HCT116 (cell line): ENCODE measurements around the gene DPF3. TPM values are rescaled to one million over a fixed set of nuclear protein-coding genes. Genes with fewer than 3 reads are reported as not detected.

Experiments
- ATAC-seq: fragments of 200-7000 bp; cut with Tn5 transposase; 2 replicates; pipeline ENCODE4 v1.9.1; 2020; ENCODE audit warnings: mild to moderate bottlenecking, moderate library complexity
- BruUV-seq: library from RNA; stranded (reverse); fragments of 400-500 nt; replicated peaks from 2 replicates; lab custom pipeline; 2021; lab: Mats Ljungman, UMichigan
- CTCF ChIA-PET: fragments of 300-600 bp; sonication (Branson Sonifier 250); formaldehyde crosslinking; loops from one replicate; lab custom pipeline; 2021; ENCODE audit warnings: antibody characterized with exemption; lab: Charles Lee
- POLR2A ChIA-PET: fragments of 300-600, 350-600 bp; sonication (Branson Sonifier 250); formaldehyde crosslinking; loops from one replicate; lab custom pipeline; 2021; ENCODE audit warnings: antibody characterized with exemption; lab: Charles Lee
- RAD21 ChIA-PET, 2 experiments: fragments of 300-600 bp; sonication (Branson Sonifier 250); formaldehyde crosslinking; loops; one replicate each; lab custom pipeline; 2023; ENCODE audit warnings: low total read pairs in 2 of 2; ENCODE audit not compliant: uncharacterized antibody in 2 of 2, unreplicated experiment in 2 of 2, low non-redundant PET in 1 of 2; lab: Charles Lee
- DNase-seq: peaks from one replicate; pipeline ENCODE4 v3.0.0-alpha.2; 2010; ENCODE audit warnings: low read depth, low spot score
- H2AFZ ChIP-seq: fragments of 200-600 bp; shearing (Covaris generic), sonication (generic); 2 replicates; pipeline ENCODE4 v1.6.1; 2017; ENCODE audit warnings: low read depth, mixed run types, mixed read lengths, antibody characterized with exemption, low read length; ENCODE audit not compliant: poor library complexity, severe bottlenecking
- H3K27ac ChIP-seq: 2 replicates; pipeline ENCODE4 v1.5.1; 2012; ENCODE audit warnings: low read depth, low read length
- H3K27me3 ChIP-seq: fragments of 200-600 bp; sonication (generic); 2 replicates; pipeline ENCODE4 v1.6.1; 2016; ENCODE audit warnings: mixed run types, low read length, mixed read lengths; ENCODE audit not compliant: insufficient read depth
- H3K36me3 ChIP-seq, 2 experiments: fragments of 200-500 bp in 1 of 2; fragments of 200-600 bp in 1 of 2; sonication (Bioruptor generic) in 1 of 2; sonication (generic) in 1 of 2; 2 replicates each; pipeline versions ENCODE4 v1.5.1 to v1.6.1; 2014 to 2016; ENCODE audit warnings: low read length in 2 of 2, inconsistent platforms in 1 of 2, mixed read lengths in 1 of 2, mixed run types in 1 of 2; ENCODE audit not compliant: insufficient read depth in 2 of 2, control insufficient read depth in 1 of 2
- H3K4me1 ChIP-seq, 2 experiments: fragments of 200-600 bp in 1 of 2; sonication (generic) in 1 of 2; 2 replicates each; pipeline versions ENCODE4 v1.5.1 to v1.6.1; 2012 to 2017; ENCODE audit warnings: low read length in 2 of 2, inconsistent platforms in 1 of 2, mild to moderate bottlenecking in 1 of 2, mixed read lengths in 1 of 2, mixed run types in 1 of 2, moderate library complexity in 1 of 2; ENCODE audit not compliant: insufficient read depth in 2 of 2, control insufficient read depth in 1 of 2
- H3K4me2 ChIP-seq: fragments of 200-600 bp; sonication (generic); 2 replicates; pipeline ENCODE4 v1.6.1; 2017; ENCODE audit warnings: mixed run types, low read length, mixed read lengths
- H3K4me3 ChIP-seq, 2 experiments: fragments of 200-600 bp in 1 of 2; sonication (generic) in 1 of 2; replicated peaks in 1 of 2; 2 replicates each; pipeline ENCODE4 v1.5.1; 2011 to 2016; ENCODE audit warnings: low read length in 2 of 2, control low read depth in 1 of 2, low read depth in 1 of 2, mild to moderate bottlenecking in 1 of 2, mixed read lengths in 1 of 2, mixed run types in 1 of 2
- H3K79me2 ChIP-seq: fragments of 200-600 bp; sonication (generic); 2 replicates; pipeline ENCODE4 v1.6.1; 2017; ENCODE audit warnings: mild to moderate bottlenecking, mixed run types, low read length, moderate library complexity, mixed read lengths; ENCODE audit not compliant: insufficient read depth
- H3K9ac ChIP-seq: fragments of 200-600 bp; sonication (generic); 2 replicates; pipeline ENCODE4 v1.6.1; 2016; ENCODE audit warnings: low read length, mixed read lengths
- H3K9me2 ChIP-seq: fragments of 200-600 bp; sonication (generic), shearing (Covaris generic); 2 replicates; pipeline ENCODE4 v1.6.1; 2017; ENCODE audit warnings: mixed run types, mild to moderate bottlenecking, moderate library complexity; ENCODE audit not compliant: insufficient read depth
- H3K9me3 ChIP-seq, 2 experiments: fragments of 200-500 bp in 1 of 2; fragments of 200-600 bp in 1 of 2; sonication (Bioruptor generic) in 1 of 2; sonication (generic) in 1 of 2; 2 replicates each; pipeline ENCODE4 v1.6.1; 2014 to 2017; ENCODE audit warnings: low read length in 2 of 2, mixed read lengths in 2 of 2, inconsistent platforms in 1 of 2, low read depth in 1 of 2, mild to moderate bottlenecking in 1 of 2, mixed run types in 1 of 2, moderate library complexity in 1 of 2; ENCODE audit not compliant: control insufficient read depth in 1 of 2, insufficient read depth in 1 of 2
- H4K20me1 ChIP-seq: fragments of 200-600 bp; sonication (generic), shearing (Covaris generic); 2 replicates; pipeline ENCODE4 v1.6.1; 2017; ENCODE audit warnings: mixed run types, mild to moderate bottlenecking, moderate library complexity; ENCODE audit not compliant: insufficient read depth
- ATF3 ChIP-seq: IDR thresholded peaks from 2 replicates; pipeline ENCODE4 v1.6.1; 2012
- CBX3 ChIP-seq: IDR thresholded peaks from 2 replicates; pipeline ENCODE4 v1.6.1; 2012; ENCODE audit warnings: low read depth
- CEBPB ChIP-seq: IDR thresholded peaks from 2 replicates; pipeline ENCODE4 v1.6.1; 2012; ENCODE audit warnings: low read depth
- CTCF ChIP-seq, 3 experiments: fragments of 200-600 bp in 1 of 3; sonication (generic) in 1 of 3; IDR thresholded peaks in 2 of 3; conservative IDR thresholded peaks in 1 of 3; 2 replicates each; pipeline ENCODE4 v1.5.1; 2012 to 2017; ENCODE audit warnings: low read depth in 2 of 3, low read length in 2 of 3, antibody characterized with exemption in 1 of 3, borderline replicate concordance in 1 of 3, control low read depth in 1 of 3, mild to moderate bottlenecking in 1 of 3, mixed read lengths in 1 of 3, mixed run types in 1 of 3, moderate library complexity in 1 of 3; ENCODE audit not compliant: insufficient read depth in 1 of 3
- EGR1 ChIP-seq: IDR thresholded peaks from 2 replicates; pipeline ENCODE4 v1.6.1; 2012; ENCODE audit warnings: low read depth
- EZH2phosphoT487 ChIP-seq: fragments of 200-600 bp; IDR thresholded peaks from 2 replicates; pipeline ENCODE4 v1.6.1; 2018; ENCODE audit warnings: antibody characterized with exemption, borderline replicate concordance
- POLR2A ChIP-seq: IDR thresholded peaks from 2 replicates; pipeline ENCODE4 v1.7.0; 2011; ENCODE audit warnings: borderline replicate concordance; ENCODE audit not compliant: insufficient read depth, insufficient read length; ENCODE audit errors: extremely low read depth
- POLR2AphosphoS5 ChIP-seq: IDR thresholded peaks from 2 replicates; pipeline ENCODE4 v1.6.1; 2011; ENCODE audit warnings: mild to moderate bottlenecking, low read depth, low read length, moderate library complexity
- REST ChIP-seq: IDR thresholded peaks from 2 replicates; pipeline ENCODE4 v1.6.1; 2012; ENCODE audit warnings: low read depth
- SIN3A ChIP-seq: IDR thresholded peaks from 2 replicates; pipeline ENCODE4 v1.6.1; 2012; ENCODE audit warnings: low read depth
- SP1 ChIP-seq: IDR thresholded peaks from 2 replicates; pipeline ENCODE4 v1.6.1; 2012; ENCODE audit warnings: low read depth
- TCF7L2 ChIP-seq: IDR thresholded peaks from 2 replicates; pipeline ENCODE4 v1.7.0; 2011; ENCODE audit warnings: borderline replicate concordance, inconsistent platforms; ENCODE audit not compliant: insufficient read depth, insufficient read length; ENCODE audit errors: extremely low read depth
- ZNF274 ChIP-seq: fragments of 200-500 bp; sonication (Bioruptor generic); IDR thresholded peaks from 2 replicates; pipeline ENCODE4 v1.6.1; 2014; ENCODE audit warnings: mild to moderate bottlenecking, low read depth, low read length, inconsistent platforms
- intact Hi-C: fragments of 100-400 bp; cut with micrococcal nuclease; formaldehyde crosslinking; loops from 2 replicates; pipeline ENCODE4 v1.10.0; 2022
- total RNA-seq: library from RNA; stranded (reverse); gene quantifications from one replicate; pipeline ENCODE4 v1.2.1, GENCODE V29; 2021; ENCODE audit not compliant: unreplicated experiment

Gene DPF3
- total RNA-seq, 1 experiment from 2014 or later: 0.27 TPM

GRCh38 chr14:72790887-72791566, 102.9 kb downstream of the DPF3 start:
- no peaks in the 10 kb centered on the region for H3K4me1 ChIP-seq
- ATAC-seq (no peak), DNase-seq (no peak)
- no peak for TF ChIP-seq EZH2phosphoT487
- TF ChIP-seq CEBPB: no peak
- no peak for TF ChIP-seq EGR1
- no peak for TF ChIP-seq SIN3A
- TF ChIP-seq POLR2AphosphoS5: no peak
- no peak overlapping the region for H3K27ac ChIP-seq
- H2AFZ ChIP-seq: no peak overlapping the region
- POLR2A ChIA-PET: no interaction called here
- H4K20me1 ChIP-seq: no peaks in the 10 kb centered on the region
- RAD21 ChIA-PET: no interaction called here
- no peak overlapping the region for H3K4me3 ChIP-seq
- peaks cover 8% of the 10 kb centered on the region; the same call in 1 of the 2 replicates for H3K27me3 ChIP-seq
- no peak overlapping the region for H3K9ac ChIP-seq
- no peaks in the 10 kb centered on the region for H3K36me3 ChIP-seq
- H3K4me2 ChIP-seq: no peak overlapping the region
- H3K79me2 ChIP-seq: no peaks in the 10 kb centered on the region
- no peaks in the 10 kb centered on the region for H3K9me2 ChIP-seq
- intact Hi-C loops: no loop called here
- no TSS peak for BruUV-seq
- H3K9me3 ChIP-seq: no peaks in the 10 kb centered on the region
- CTCF ChIA-PET: no interaction called here

- no TSS peak for BruUV-seq
- H3K9me3 ChIP-seq: no peaks in the 10 kb centered on the region
- H3K4me3 ChIP-seq: no peak overlapping the region
- H3K4me2 ChIP-seq: no peak overlapping the region
- peak; percentile 64; the same call in 1 of the 2 replicates for ATAC-seq
- no peaks in the 10 kb centered on the region for H3K79me2 ChIP-seq
- ChIA-PET RAD21 (no interaction called here), POLR2A (no interaction called here), CTCF (no interaction called here)
- peaks cover 4% of the 10 kb centered on the region; the same call in 1 of the 2 replicates for H3K27me3 ChIP-seq
- no peak for DNase-seq
- intact Hi-C loops: no loop called here
- no peaks in the 10 kb centered on the region for H4K20me1 ChIP-seq
- no peak overlapping the region for H2AFZ ChIP-seq
- H3K9ac ChIP-seq: no peak overlapping the region
- H3K27ac ChIP-seq: no peak overlapping the region
- no peaks in the 10 kb centered on the region for H3K36me3 ChIP-seq
- H3K4me1 ChIP-seq: no peaks in the 10 kb centered on the region
- no peaks in the 10 kb centered on the region for H3K9me2 ChIP-seq
- TF ChIP-seq POLR2AphosphoS5 (no peak), CBX3 (no peak), POLR2A (no peak), CEBPB (no peak), CTCF (IDR thresholded peaks at IDR 0.05 in 2 of 3, conservative IDR thresholded peaks at IDR 0.05 in 1 of 3; ENCODE audit: borderline replicate concordance in 1 of 3, insufficient read depth in 1 of 3, low read depth in 2 of 3, low read length in 2 of 3) (no peak), ZNF274 (no peak), ATF3 (no peak), TCF7L2 (no peak), SP1 (no peak), REST (no peak)
Observed at GRCh38 chr14:72788972-72789728, 104.8 kb downstream of the DPF3 start.
